Activated T-cell treated with anti-CD3 and anti-CD28 coated beads, Interleukin-2, amount 50 U/mL, for 24 hours (primary cell): Measurements from ENCODE around the gene NEK8.
A peak's percentile ranks its signal among the peaks of the same experiment; 100 is the strongest.
"Not testable (repeated sequence)": the region's sequence is repeated elsewhere in the genome, so short reads cannot be mapped to it uniquely, and the experiment has no call there.

ENCODE experiments used
- DNase-seq: peaks from one replicate; pipeline ENCODE4 v3.0.0-alpha.2; 2020
- H3K27ac Mint-ChIP-seq: 2 replicates; pipeline ENCODE4 v1.8.0; 2020; ENCODE audit warnings: mild to moderate bottlenecking, mixed read lengths
- H3K27me3 Mint-ChIP-seq: 2 replicates; pipeline ENCODE4 v1.8.0; 2020; ENCODE audit warnings: mixed read lengths
- H3K36me3 Mint-ChIP-seq: 2 replicates; pipeline ENCODE4 v1.8.0; 2020; ENCODE audit warnings: low read depth, mixed read lengths
- H3K4me1 Mint-ChIP-seq: 2 replicates; pipeline ENCODE4 v1.8.0; 2020; ENCODE audit warnings: low read depth, mixed read lengths
- H3K4me3 Mint-ChIP-seq: 2 replicates; pipeline ENCODE4 v1.8.0; 2020; ENCODE audit warnings: mild to moderate bottlenecking, moderate library complexity, mixed read lengths
- H3K9me3 Mint-ChIP-seq: 2 replicates; pipeline ENCODE4 v1.8.0; 2020; ENCODE audit warnings: mixed read lengths

NEK8 gene

DNA sequence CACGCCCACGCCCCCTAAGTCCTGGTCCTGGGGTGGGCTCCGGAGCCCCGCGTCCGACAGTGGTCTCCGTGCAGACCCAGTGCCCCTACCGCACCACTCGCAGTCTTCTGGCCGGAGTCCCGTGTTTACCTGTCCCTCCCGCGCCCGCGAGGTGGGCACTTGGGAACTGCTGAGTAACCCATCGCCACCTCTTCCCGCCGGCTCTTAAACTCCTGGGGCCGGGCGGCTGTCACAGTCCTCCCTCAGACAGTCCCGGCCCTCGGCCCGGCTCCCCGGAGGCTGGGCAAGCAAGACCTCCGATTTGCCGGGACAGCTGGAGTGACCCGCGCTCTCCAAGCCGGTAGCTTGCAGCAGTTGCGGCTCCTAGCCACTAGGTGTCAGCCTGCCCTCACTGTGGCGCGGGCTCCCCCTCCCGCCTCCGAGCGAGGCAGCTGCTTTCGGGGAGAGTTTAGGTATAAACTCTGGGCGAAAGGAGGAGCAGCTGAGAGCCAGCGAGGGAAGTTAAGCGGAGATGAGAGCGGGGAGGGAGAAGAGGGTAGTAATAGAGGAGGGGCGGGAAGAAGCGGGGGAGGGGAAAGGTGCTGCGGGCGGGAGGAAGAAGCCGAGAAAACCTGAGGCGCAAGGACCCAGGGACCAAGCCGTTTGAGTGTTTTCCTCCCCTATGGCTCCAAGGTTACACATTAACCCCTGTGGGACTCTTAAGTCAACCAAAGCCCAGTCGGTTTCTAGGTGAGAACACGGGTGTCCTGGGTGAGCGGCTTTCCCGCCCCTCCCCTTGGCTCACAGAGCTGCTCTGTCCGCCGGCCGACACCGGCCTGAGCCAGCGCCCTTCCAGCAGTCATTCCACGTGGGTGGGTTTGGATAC, 1.7 kb upstream of the NEK8 start:
- Mint-ChIP-seq H3K27ac (peak overlapping the region; percentile 100), H3K36me3 (peaks cover 48% of the 10 kb centered on the region)

DNA sequence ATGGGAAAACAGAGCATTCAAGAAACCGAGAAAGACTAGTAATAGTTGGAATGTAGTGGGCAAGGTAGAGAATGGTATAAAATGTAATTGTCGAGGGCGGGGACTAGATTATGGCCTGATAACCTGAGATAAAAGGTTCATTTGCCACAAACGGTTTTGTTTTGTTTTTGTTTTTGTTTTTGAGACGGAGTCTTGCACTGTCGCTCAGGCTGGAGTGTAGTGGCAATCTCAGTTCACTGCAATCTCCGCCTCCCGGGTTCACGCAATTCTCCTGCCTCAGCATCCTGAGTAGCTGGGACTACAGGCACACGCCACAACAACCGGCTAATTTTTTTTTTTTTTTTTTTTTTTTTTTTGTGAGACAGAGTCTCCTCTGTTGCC, 1.4 kb downstream of the NEK8 start:
- Mint-ChIP-seq H3K27ac (peak overlapping the region; percentile 49), H3K9me3 (no peaks in the 10 kb centered on the region), H3K27me3 (no peaks in the 10 kb centered on the region), H3K4me1 (peaks cover 35% of the 10 kb centered on the region), H3K4me3 (peak overlapping the region; percentile 53), H3K36me3 (peaks cover 23% of the 10 kb centered on the region)
- no peak for DNase-seq

More for the DNA sequence above, 1.7 kb upstream of the NEK8 start:
- Mint-ChIP-seq H3K4me1 (peaks cover 59% of the 10 kb centered on the region), H3K9me3 (no peaks in the 10 kb centered on the region), H3K4me3 (peak overlapping the region; percentile 100), H3K27me3 (no peaks in the 10 kb centered on the region)
- DNase-seq, result peak; percentile 95

DNA sequence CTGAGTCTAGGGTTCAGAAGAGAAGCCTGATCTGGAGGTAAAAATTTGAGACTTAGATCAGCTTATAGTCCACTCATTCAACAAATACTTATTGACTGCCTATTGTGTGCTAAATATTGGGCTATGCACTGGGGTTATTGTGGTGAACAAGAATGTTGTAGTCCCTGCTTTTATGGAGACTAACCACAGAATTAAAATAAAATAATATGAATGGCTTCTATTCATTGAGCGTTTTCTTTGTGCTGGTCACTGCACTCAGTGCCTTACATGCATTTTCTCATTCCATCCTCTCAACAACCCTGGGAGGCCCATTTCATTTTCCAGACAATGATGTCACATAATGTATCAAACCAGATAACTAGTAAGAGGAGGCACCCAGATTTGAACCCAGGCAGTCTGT, 4.8 kb downstream of the NEK8 start:
- peaks cover 27% of the 10 kb centered on the region for H3K4me1 Mint-ChIP-seq
- H3K9me3 Mint-ChIP-seq, result no peaks in the 10 kb centered on the region
- no peaks in the 10 kb centered on the region for H3K27me3 Mint-ChIP-seq
- H3K27ac Mint-ChIP-seq, result no peak overlapping the region
- H3K36me3 Mint-ChIP-seq, result peaks cover 12% of the 10 kb centered on the region
- no peak overlapping the region for H3K4me3 Mint-ChIP-seq
- no peak for DNase-seq

DNA sequence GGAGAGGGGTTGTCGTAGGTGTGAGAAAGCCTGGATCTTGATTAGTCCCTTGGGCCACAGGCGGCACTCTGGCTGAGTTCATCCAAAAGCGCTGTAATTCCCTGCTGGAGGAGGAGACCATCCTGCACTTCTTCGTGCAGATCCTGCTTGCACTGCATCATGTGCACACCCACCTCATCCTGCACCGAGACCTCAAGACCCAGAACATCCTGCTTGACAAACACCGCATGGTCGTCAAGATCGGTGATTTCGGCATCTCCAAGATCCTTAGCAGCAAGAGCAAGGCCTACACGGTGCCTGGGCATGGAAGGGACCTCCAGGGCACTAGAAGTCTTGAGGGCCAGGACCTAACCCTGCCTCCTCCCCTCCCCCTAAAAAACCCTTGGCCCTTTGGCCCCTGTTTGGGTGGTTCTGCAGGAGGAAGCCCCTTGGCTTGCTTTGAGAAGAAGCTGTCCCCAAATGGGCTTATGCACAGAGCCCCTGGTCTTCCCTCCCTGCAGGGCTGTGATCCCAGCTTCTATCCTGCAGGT, 6.2 kb downstream of the NEK8 start:
- H3K4me3 Mint-ChIP-seq, result no peak overlapping the region
- DNase-seq, result no peak
- peaks cover 1% of the 10 kb centered on the region for H3K9me3 Mint-ChIP-seq
- no peak overlapping the region for H3K27ac Mint-ChIP-seq
- peaks cover 30% of the 10 kb centered on the region for H3K4me1 Mint-ChIP-seq
- H3K27me3 Mint-ChIP-seq, result no peaks in the 10 kb centered on the region
- H3K36me3 Mint-ChIP-seq, result peaks cover 20% of the 10 kb centered on the region

DNA sequence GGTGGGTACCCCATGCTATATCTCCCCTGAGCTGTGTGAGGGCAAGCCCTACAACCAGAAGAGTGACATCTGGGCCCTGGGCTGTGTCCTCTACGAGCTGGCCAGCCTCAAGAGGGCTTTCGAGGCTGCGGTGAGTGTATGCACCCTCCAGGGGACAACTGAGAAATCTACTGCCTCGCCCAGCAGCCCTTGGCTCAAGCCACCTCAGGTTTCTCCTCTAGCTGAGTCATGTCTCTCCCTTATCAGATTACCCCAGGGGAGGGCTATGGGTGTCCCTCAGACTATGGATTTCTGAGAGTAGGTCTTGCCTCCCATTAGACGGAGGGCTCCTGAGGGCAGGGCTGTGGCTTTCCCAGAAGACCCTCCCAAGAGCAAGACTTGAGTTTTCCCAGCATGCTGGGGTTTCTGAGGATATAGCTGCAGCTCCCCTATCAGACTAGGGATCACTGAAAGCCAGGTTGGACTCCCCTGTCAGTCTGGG, 6.7 kb downstream of the NEK8 start:
- Mint-ChIP-seq H3K36me3 (peaks cover 24% of the 10 kb centered on the region), H3K27me3 (no peaks in the 10 kb centered on the region), H3K4me1 (peaks cover 29% of the 10 kb centered on the region), H3K27ac (no peak overlapping the region), H3K9me3 (peaks cover 2% of the 10 kb centered on the region), H3K4me3 (no peak overlapping the region)
- DNase-seq, result no peak

DNA sequence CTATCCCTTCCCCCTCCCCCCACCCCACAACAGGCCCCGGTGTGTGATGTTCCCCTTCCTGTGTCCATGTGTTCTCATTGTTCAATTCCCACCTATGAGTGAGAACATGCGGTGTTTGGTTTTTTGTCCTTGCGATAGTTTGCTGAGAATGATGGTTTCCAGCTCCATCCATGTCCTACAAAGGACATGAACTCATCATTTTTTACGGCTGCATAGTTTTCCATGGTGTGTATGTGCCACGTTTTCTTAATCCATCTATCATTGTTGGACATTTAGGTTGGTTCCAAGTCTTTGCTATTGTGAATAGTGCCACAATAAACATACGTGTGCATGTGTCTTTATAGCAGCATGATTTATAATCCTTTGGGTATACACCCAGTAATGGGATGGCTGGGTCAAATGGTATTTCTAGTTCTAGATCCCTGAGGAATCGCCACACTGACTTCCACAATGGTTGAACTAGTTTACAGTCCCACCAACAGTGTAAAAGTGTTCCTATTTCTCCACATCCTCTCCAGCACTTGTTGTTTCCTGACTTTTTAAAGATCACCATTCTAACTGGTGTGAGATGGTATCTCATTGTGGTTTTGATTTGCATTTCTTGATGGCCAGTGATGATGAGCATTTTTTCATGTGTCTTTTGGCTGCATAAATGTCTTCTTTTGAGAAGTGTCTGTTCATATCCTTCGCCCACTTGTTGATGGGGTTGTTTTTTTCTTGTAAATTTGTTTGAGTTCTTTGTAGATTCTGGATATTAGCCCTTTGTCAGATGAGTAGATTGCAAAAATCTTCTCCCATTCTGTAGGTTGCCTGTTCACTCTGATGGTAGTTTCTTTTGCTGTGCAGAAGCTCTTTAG, 7.6 kb downstream of the NEK8 start:
- H3K9me3 Mint-ChIP-seq, H3K4me3 Mint-ChIP-seq, DNase-seq, H3K27me3 Mint-ChIP-seq, H3K27ac Mint-ChIP-seq: not testable (repeated sequence)
- peaks cover 34% of the 10 kb centered on the region for H3K4me1 Mint-ChIP-seq
- H3K36me3 Mint-ChIP-seq, result peaks cover 26% of the 10 kb centered on the region

DNA sequence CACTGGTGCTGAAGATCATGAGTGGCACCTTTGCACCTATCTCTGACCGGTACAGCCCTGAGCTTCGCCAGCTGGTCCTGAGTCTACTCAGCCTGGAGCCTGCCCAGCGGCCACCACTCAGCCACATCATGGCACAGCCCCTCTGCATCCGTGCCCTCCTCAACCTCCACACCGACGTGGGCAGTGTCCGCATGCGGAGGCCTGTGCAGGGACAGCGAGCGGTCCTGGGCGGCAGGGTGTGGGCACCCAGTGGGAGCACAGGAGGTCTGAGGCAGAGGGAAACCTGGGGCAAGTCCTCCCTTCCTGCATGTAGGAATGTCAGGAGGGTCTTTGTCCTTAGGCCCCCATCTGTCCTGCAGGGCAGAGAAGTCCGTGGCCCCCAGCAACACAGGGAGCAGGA, 8.7 kb downstream of the NEK8 start:
- H3K9me3 Mint-ChIP-seq, result peaks cover 2% of the 10 kb centered on the region
- H3K4me1 Mint-ChIP-seq, result peaks cover 39% of the 10 kb centered on the region
- no peak overlapping the region for H3K4me3 Mint-ChIP-seq
- H3K36me3 Mint-ChIP-seq, result peaks cover 26% of the 10 kb centered on the region
- H3K27ac Mint-ChIP-seq, result no peak overlapping the region
- no peak for DNase-seq
- H3K27me3 Mint-ChIP-seq, result no peaks in the 10 kb centered on the region

DNA sequence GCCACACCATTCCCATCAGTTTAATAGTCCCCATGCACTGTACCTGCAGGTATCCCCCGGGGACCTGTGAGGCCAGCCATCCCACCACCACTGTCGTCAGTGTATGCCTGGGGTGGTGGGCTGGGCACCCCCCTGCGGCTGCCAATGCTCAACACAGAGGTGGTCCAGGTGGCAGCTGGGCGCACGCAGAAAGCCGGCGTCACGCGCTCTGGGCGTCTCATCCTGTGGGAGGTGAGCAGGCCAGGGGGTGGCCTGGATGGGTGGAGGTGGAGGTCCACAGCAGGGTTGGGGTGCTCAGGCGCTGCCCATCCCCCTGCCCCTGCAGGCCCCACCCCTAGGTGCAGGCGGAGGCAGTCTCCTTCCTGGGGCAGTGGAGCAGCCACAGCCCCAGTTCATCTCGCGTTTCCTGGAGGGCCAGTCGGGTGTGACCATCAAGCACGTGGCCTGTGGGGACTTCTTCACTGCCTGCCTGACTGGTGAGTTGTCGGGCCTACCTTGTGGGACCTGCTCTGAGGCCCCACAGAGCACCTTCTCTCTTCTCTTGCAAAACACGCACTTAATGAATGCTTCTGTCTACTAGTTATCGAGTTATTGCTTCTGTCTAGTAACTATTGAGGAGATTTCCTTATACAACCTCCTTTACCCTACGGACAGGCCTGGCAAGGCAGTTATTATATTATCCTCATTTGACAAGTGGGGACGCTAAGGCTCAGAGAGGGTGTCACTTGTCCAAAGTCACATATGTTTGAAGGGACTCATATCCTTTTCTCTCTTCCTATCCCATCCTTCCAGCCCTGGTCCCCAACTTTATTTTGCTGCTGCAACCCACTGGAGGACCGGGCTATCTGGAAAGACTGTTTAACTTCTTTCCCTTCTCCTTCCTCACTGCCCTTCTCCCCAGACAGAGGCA, 9.4 kb downstream of the NEK8 start:
- Mint-ChIP-seq H3K27me3 (no peaks in the 10 kb centered on the region), H3K36me3 (peaks cover 26% of the 10 kb centered on the region), H3K4me3 (peak overlapping the region; percentile 20), H3K9me3 (peaks cover 2% of the 10 kb centered on the region), H3K27ac (peak overlapping the region; percentile 72), H3K4me1 (peaks cover 40% of the 10 kb centered on the region)
- no peak for DNase-seq

DNA sequence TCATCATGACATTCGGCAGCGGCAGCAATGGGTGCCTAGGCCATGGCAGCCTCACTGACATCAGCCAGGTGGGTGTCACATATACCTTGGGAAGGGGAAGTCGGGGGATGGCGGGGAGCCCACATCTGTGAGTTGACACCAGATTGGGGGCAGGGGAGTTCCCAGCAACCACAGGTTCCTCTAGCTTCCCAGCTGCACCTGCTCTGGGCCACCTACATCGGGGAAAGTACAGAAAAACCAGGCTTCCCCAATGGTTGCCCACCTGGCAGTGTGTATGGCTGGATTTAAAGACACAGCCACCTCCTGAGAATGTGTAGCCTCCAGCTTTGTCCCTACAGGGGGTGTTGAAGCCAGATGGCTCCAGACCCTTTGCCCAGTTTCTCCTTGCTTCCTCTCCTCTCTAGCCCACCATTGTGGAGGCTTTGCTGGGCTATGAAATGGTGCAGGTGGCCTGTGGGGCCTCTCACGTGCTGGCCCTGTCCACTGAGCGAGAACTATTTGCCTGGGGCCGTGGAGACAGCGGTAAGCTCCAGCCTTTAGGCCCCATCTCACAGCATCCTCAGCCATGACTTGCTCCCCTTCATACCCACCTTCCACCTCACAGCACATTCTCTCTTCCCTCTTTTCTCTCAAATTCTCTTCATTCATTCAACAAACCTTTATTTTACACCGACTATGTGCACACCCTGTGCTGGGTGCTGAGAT, 10.2 kb downstream of the NEK8 start:
- Mint-ChIP-seq H3K4me1 (peaks cover 43% of the 10 kb centered on the region), H3K27me3 (no peaks in the 10 kb centered on the region), H3K4me3 (peak overlapping the region; percentile 20), H3K9me3 (peaks cover 2% of the 10 kb centered on the region), H3K27ac (peak overlapping the region; percentile 72), H3K36me3 (peaks cover 26% of the 10 kb centered on the region)
- peak; percentile 70 for DNase-seq

DNA sequence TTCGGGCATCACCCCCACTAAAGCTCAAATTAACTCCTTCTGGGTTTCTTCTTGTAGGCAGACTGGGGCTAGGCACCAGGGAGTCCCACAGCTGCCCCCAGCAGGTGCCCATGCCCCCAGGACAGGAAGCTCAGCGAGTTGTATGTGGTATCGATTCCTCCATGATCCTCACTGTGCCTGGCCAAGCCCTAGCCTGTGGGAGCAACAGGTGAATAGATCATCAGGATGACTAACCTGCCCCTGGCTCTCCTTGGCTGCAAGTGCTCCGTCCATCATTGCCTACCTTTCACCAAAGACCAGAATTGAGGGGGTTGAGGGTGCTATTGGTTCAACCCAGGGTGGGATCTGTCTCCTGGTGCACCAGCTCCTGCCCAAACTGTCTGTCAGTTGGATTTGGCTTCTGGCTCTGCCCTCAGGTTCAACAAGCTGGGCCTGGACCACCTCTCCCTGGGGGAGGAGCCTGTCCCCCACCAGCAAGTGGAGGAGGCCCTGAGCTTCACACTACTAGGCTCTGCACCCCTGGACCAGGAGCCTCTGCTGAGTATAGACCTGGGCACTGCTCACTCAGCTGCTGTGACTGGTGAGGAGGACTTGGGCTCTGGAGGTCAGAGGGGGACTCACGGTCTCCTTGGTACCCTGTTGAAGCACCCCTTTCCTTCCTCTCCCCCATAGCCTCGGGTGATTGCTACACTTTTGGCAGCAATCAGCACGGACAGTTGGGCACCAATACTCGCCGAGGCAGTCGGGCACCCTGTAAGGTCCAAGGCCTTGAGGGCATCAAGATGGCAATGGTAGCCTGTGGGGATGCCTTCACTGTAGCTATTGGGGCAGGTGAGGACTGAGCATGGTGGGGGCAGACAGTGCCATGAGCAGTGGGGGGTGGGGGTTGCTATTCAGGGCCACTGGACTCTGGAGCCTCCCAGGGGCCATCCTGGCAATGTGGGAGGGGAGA, 12.1 kb downstream of the NEK8 start:
- peaks cover 29% of the 10 kb centered on the region for H3K36me3 Mint-ChIP-seq
- DNase-seq, result no peak
- peaks cover 41% of the 10 kb centered on the region for H3K4me1 Mint-ChIP-seq
- no peak overlapping the region for H3K27ac Mint-ChIP-seq
- no peaks in the 10 kb centered on the region for H3K27me3 Mint-ChIP-seq
- H3K9me3 Mint-ChIP-seq, result peaks cover 2% of the 10 kb centered on the region
- H3K4me3 Mint-ChIP-seq, result no peak overlapping the region

DNA sequence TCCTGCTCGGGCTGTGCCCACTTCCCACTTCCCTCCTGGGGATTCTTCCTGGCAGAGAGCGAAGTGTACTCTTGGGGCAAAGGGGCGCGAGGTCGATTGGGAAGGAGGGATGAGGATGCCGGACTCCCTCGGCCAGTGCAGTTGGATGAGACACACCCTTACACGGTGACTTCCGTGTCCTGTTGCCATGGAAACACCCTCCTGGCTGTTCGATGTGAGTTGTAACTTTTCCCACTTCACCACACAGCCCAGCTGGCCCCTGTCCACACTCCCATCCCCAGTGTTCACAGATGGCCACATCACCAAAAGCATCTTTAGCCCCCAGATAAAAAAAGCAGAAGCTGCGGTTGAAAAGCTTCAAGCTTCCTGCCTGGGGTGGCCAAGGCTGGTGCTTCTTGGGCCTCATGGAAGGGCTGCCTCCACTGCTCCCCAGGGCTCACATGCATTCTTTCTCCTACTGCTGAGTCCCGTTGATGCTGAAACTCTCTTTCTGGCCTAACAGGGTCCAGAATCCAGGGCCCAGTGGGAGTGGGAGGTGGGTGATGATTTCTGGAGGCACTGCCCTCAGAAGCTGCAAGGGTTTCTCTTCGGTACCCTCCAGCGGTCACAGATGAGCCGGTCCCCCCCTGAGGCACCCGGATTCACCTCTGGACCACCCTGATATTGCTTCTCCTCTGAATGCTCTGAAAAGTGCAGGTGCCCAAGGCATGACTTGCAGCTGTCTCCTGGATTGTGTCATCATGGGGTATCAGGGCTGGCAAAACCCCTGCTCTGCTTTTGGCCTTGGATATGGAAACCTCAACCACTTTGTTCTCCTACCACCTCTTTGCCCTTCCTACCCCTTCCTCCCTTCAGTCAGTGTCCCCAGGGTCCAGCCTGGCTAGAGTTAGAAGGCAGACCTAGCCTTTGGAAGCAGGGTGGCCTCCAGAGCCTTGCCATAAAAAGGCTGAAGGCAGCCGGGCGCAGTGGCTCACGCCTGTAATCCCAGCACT, 13.1 kb downstream of the NEK8 start:
- Mint-ChIP-seq H3K27me3 (no peaks in the 10 kb centered on the region), H3K36me3 (peaks cover 39% of the 10 kb centered on the region), H3K4me1 (peaks cover 48% of the 10 kb centered on the region), H3K4me3 (no peak overlapping the region), H3K9me3 (peaks cover 2% of the 10 kb centered on the region), H3K27ac (peak overlapping the region; percentile 38)
- DNase-seq, result no peak
